ENCODE data around the gene TEAD4.

Gene TEAD4

DNA sequence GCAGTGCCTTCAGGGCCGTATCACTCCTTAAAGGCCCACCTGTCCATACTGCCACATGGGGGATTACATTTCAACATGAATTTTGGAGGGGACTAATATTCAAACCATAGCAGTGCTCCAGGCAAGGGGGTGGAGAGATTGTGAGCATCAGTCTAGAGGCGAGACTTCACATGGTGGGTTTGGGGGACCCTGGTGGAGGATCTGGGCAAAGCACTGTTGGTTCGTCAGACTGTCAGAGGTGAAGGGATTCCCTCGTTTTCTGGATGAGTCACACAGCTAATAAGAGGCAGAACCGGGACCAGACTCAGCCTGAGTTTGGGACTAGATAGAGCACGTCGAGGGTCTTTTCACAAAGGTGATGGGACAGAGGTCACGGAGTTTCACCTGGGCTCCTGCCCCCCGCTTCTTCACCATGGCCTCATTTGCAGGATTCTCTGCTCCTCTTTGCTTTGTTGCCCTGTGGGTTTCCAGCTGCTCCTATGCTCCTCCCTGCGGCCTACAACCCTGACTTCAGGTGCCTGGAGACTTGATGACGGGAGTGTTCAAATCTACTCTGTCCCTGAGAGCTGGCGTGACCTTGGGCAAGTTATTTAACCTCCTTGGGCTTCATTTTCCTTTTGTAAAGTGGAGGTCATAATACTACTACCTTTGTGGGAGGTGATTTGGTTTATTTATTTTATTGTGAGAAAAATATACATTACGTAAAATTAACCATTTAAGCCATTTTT, 41.5 kb downstream of the TEAD4 start:
- TF ChIP-seq, protein P1, sequence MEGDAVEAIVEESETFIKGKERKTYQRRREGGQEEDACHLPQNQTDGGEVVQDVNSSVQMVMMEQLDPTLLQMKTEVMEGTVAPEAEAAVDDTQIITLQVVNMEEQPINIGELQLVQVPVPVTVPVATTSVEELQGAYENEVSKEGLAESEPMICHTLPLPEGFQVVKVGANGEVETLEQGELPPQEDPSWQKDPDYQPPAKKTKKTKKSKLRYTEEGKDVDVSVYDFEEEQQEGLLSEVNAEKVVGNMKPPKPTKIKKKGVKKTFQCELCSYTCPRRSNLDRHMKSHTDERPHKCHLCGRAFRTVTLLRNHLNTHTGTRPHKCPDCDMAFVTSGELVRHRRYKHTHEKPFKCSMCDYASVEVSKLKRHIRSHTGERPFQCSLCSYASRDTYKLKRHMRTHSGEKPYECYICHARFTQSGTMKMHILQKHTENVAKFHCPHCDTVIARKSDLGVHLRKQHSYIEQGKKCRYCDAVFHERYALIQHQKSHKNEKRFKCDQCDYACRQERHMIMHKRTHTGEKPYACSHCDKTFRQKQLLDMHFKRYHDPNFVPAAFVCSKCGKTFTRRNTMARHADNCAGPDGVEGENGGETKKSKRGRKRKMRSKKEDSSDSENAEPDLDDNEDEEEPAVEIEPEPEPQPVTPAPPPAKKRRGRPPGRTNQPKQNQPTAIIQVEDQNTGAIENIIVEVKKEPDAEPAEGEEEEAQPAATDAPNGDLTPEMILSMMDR (conservative IDR thresholded peaks at IDR 0.05) = no peak
- H3K27ac ChIP-seq = no peak overlapping the region

DNA sequence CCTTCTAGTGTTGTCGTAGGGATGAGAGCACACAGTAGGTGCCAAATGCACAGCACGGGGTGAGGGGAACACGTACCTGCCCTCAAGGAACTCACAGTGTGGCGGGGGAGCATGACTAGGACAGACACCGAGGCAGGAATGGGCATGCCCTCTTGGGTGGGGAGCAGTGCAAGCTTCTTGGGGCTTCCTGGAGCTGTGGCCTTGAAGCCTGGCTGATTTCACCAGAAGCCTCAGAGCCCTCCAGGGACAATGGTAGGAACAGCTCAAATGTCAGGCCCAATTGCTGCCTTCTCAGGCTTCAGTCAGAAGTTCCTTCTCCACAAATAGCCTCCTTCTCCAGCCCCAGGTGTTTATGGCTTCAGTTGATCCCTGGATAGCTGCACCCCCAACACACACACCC, 43.4 kb downstream of the TEAD4 start:
- TF ChIP-seq, protein P1 (conservative IDR thresholded peaks at IDR 0.05) = no peak
- no peak overlapping the region for H3K27ac ChIP-seq

DNA sequence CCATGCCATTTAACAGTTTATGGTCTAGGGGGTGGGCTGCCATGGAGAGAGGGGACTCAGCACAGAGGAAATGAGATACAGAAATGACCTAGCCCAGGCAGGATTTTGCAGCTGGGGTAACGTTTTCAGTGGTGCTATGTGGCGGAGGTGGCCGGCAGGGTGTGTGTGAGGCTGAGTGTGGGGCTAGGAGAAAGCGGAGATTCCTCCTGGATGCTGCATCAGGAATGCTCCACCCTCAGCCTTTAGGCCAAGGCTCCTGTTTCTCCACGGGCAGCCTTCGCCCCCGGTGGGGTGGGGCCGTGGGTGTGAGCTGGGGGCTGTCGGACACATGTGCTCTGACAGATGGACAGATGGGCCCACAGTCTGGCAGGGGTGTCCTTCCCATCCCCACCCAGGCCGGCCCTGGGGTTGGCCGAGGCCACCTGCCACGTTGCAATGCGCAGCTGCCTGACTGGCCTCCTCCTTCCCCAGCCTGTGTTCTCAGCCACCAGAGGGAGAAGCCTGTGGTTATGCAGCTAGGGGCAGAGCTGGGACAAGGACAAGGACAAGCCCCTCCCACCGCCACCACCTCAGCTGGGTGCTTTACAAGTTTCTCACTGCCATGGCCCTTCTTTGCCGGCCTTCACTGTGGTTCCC, 44.3 kb downstream of the TEAD4 start:
- TF ChIP-seq, protein P1 (conservative IDR thresholded peaks at IDR 0.05) = no peak
- no peak overlapping the region for H3K27ac ChIP-seq

DNA sequence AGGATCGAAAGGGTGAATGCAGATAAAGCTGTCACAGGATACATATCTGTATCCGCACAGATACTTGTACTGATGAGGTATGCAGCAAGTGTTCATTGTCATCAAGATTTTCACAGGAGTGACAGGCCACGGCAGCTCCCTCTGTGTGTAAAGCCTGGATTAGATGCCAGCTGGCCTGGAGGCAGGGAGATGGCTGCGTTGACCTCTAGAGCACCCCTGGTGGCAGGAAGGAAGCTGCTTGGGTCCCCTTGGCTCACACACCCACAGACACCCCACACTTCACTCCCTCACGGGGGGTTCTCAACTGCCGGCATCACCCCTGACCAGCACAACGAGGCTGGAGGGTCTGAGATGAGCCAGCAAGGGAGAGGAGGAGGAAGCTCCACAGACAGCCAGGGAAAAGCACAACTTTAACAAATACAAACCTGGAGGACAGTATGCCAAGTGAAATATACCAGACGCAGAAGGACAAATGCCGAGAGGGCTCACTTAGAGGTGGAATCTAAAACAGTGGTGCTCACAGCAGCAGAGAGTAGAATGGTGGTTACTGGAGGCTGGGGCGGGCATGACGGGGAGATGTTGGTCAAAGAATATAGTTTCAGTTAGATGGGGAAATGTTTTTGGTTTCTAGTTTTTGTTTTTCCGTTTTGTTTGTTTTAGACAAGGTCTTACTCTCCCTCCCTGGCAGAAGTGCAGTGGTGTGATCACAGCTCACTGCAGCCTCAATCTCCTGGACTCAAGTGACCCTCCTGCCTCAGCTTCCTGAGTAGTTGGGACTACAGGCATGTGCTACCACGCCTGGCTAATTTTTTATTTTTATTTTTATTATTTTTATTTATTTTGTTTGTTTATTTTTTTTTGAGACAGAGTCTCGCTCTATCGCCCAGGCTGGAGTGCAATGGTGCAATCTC, 45.7 kb downstream of the TEAD4 start:
- TF ChIP-seq, protein P1 (conservative IDR thresholded peaks at IDR 0.05) = no peak

DNA sequence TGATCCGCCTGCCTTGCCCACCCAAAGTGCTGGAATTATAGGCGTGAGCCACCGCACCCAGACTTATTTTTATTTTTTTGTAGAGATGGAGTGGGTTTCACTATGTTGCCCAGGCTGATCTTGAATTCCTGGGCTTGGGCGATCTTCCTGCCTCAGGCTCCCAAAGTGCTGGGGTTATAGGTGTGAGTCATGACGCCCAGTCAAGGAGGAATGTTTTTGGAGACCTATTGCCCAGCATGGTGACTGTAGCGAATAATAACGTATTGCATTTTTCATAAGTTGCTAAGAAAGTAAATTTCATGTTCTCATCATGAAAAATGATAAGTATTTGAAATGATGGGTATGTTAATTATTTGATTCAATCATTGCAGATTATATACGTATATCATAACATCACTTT, 46.5 kb downstream of the TEAD4 start:
- TF ChIP-seq, protein P1 (conservative IDR thresholded peaks at IDR 0.05) = no peak

More for the DNA sequence above, 45.7 kb downstream of the TEAD4 start:
- H3K27ac ChIP-seq = no peak overlapping the region

DNA sequence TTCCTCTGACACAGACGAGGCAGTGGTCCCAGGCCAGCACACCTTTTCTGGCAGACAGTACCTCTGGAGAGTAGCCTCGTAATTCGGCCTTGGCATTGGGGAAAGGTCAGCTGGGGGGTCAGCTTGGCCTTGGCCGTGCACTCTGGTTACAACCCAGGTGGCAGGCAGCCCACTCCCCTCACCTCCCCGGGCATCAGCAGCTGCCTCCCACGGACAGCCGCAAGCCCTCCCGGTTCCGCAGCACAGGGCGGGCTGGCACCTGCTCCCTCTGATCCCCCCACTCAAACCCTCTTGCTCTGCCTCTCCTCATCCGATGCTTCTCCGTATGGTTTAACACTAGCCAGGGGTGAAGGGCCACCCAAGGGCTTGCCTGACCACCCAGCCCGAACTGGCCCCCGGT, 50.6 kb downstream of the TEAD4 start:
- no peak overlapping the region for H3K27ac ChIP-seq
- TF ChIP-seq, protein P1 (conservative IDR thresholded peaks at IDR 0.05) = no peak

More for the DNA sequence above, 46.5 kb downstream of the TEAD4 start:
- no peak overlapping the region for H3K27ac ChIP-seq

Data from VCaP (cell line).